ENCODE results near the gene HSPBP1.

HSPBP1 gene

GRCh38 chr19:55255618-55256423 is 24.1 kb downstream of the HSPBP1 start:
- no peak for DNase-seq (ENCODE audit: low read depth, low spot score)

GRCh38 chr19:55254625-55254977 is 25.3 kb downstream of the HSPBP1 start:
- DNase-seq (ENCODE audit: low read depth, low spot score): no peak

- no peak for DNase-seq (ENCODE audit: low read depth, low spot score)
Measured at GRCh38 chr19:55253842-55254624, 25.9 kb downstream of the HSPBP1 start.

- DNase-seq (ENCODE audit: low read depth, low spot score): no peak
Measured at GRCh38 chr19:55252760-55253663, 26.9 kb downstream of the HSPBP1 start.

GRCh38 chr19:55251341-55252081 is 28.4 kb downstream of the HSPBP1 start:
- DNase-seq (ENCODE audit: low read depth, low spot score): no peak

GRCh38 chr19:55250262-55251036 is 29.5 kb downstream of the HSPBP1 start:
- DNase-seq (ENCODE audit: low read depth, low spot score): no peak

GRCh38 chr19:55249841-55250240 is 30.1 kb downstream of the HSPBP1 start:
- no peak for DNase-seq (ENCODE audit: low read depth, low spot score)

GRCh38 chr19:55248704-55249103 is 31.2 kb downstream of the HSPBP1 start:
- DNase-seq (ENCODE audit: low read depth, low spot score): no peak

- DNase-seq (ENCODE audit: low read depth, low spot score): no peak
Measured at GRCh38 chr19:55248166-55248675, 31.7 kb downstream of the HSPBP1 start.

GRCh38 chr19:55247621-55248099 is 32.2 kb downstream of the HSPBP1 start:
- no peak for DNase-seq (ENCODE audit: low read depth, low spot score)

- DNase-seq (ENCODE audit: low read depth, low spot score): no peak
Measured at GRCh38 chr19:55246462-55247451, 33.2 kb downstream of the HSPBP1 start.

- no peak for DNase-seq (ENCODE audit: low read depth, low spot score)
Measured at GRCh38 chr19:55245236-55245904, 34.5 kb downstream of the HSPBP1 start.

- no peak for DNase-seq (ENCODE audit: low read depth, low spot score)
Measured at GRCh38 chr19:55244004-55244680, 35.8 kb downstream of the HSPBP1 start.

- DNase-seq (ENCODE audit: low read depth, low spot score): no peak
Measured at GRCh38 chr19:55242517-55242916, 37.4 kb downstream of the HSPBP1 start.

GRCh38 chr19:55241935-55242464 is 37.9 kb downstream of the HSPBP1 start:
- DNase-seq (ENCODE audit: low read depth, low spot score): no peak

GRCh38 chr19:55241143-55241934 is 38.6 kb downstream of the HSPBP1 start:
- DNase-seq (ENCODE audit: low read depth, low spot score): no peak

GRCh38 chr19:55240713-55241020 is 39.2 kb downstream of the HSPBP1 start:
- no peak for DNase-seq (ENCODE audit: low read depth, low spot score)
